Left renal pelvis (tissue), 4 donors: Measurements from ENCODE around the gene LYAR. TPM values are rescaled to one million over a fixed set of nuclear protein-coding genes. Genes with fewer than 3 reads are reported as not detected.
"Not testable (repeated sequence)": the region's sequence is repeated elsewhere in the genome, so short reads cannot be mapped to it uniquely, and the experiment has no call there.

ENCODE experiments used
- DNase-seq, 4 donors: peaks; one replicate each; pipeline ENCODE4 v3.0.0-alpha.2; 2013; ENCODE audit warnings: low read depth in 4 of 4, low spot score in 3 of 4
- polyA plus RNA-seq, 4 donors: library from polyadenylated mRNA; unstranded; fragments of 120-200 nt; gene quantifications; one replicate each; pipeline ENCODE4 v1.2.1, GENCODE V29; 2013; ENCODE audit not compliant: insufficient read length in 4 of 4

LYAR gene
- polyA plus RNA-seq, 4 donors, result 15.0 to 20.7 (median 20.3) TPM

- no peak for DNase-seq
Observed at GRCh38 chr4:4269331-4269731, 20.6 kb downstream of the LYAR start.

DNA sequence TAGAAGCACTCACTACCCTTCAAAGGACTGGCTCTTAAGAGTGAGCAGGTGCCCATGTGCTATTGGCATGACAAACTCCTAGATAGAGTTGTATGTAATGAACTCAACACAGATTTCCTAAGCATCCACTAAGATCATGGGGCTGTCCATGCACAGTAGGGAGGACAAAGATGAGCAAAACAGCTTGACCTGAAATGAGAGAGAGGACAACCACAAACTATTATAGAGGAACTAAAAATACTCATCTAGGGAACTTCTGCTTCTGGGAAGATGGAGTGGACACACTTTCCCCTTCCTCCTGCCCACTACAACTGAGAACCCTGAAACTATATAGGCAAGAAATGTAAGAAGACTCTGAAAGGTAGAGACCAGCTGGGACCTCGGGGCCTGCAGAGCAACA lies 21.2 kb downstream of the LYAR start:
- DNase-seq, result no peak

DNA sequence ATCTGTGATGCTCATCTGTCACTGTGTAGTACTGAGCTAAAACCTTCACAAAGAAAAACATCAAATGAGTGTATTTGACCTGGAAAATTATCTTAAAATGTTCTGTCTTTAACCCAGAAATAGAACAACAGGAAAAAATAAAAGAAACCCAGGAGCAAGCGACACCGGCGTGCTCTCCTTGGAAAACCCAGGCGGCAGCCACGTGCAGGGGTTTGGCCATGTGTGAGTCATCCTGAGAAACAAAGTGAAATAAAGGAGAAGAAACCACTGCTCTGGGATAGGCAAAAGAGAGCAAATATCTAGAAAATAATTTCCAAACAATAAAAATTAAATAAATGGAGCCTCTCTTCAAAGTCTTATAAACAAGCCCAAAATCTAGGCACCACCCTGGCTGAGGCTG lies 22.0 kb downstream of the LYAR start:
- no peak for DNase-seq

- no peak for DNase-seq
Observed at GRCh38 chr4:4260185-4260751, 29.7 kb downstream of the LYAR start.

DNA sequence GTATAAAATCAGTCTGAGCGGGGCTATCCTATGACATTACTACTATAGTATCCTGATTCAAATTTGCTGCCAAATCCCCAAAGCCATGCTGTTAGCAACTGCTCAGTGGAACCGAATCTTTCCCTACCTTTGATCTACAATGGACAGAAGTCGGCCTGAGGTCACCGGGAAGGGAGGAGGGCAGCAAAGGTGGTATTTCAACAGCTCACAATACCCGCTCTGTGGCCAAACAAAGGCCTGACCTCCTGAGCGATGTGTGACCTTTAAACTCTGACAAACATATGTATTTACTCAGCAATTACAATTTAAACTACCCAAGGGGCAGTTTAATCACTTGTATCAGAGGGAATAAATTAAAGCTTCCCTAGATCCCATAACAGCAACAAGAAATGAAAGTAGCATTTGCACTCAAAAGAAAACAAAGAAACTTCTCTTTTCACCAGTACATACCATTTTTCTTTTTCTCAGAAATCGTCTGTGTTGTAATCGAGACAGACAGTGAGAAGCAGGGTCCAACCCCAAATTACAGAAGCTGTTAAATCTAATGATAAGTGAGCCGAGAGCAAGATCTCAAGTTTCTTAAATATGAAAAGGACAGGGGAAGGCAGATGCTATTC lies 30.4 kb downstream of the LYAR start:
- no peak for DNase-seq

DNA sequence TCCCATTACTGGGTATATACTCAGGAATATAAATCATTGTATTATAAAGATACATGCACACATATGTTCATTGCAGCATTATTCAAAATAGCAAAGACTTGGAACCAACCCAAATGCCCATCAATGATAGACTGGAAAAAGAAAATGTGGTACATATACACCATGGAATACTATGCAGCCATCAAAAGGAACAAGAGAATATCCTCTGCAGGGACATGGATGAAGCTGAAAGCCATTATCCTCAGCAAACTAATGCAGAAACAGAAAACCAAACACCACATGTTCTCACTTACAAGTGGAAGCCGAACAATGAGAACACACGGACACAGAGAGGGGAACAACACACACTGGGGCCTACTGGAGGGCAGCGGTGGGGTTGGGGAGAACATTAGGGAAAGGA lies 32.2 kb downstream of the LYAR start:
- not testable (repeated sequence) for DNase-seq

DNA sequence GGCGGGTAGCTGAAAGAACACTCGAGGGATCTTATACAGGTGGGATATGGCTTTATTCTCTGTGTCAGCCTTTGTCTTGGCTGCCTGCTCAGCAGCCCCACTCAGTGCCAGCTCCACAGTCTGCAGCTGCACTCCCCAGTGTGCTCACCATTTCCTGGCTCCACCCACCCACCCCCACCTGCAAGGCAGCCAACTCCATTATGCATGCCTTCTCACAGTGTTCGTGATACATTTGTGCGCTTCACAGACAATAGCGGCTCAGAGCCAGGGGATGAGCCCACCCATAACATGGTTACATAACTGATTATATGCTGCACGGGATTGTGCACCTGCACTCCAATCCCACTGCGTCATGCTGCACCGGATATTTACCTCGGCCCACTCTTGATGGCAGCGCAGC lies 33.2 kb downstream of the LYAR start:
- DNase-seq, result no peak

GRCh38 chr4:4254666-4255065 lies 35.3 kb downstream of the LYAR start:
- DNase-seq, result no peak

DNA sequence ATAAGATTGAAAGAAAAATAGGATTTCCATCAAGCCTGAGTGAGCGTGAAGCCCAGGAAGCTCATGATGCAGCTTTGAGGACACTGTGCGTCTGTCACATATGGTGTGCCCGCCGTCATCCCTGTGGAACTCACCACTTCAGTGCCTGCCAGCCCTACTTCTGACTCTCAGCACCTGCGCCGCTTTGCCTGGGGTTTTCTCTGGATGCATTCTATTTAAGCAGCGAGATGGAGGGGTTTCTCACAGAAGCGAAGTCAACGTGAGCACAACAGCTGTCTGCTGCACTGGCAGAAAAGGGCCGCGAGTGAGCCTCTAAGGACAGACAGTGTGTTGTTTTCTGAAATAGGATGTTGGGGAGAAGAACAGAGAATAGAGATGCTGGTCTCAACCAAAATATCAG lies 35.8 kb downstream of the LYAR start:
- DNase-seq, result no peak

DNA sequence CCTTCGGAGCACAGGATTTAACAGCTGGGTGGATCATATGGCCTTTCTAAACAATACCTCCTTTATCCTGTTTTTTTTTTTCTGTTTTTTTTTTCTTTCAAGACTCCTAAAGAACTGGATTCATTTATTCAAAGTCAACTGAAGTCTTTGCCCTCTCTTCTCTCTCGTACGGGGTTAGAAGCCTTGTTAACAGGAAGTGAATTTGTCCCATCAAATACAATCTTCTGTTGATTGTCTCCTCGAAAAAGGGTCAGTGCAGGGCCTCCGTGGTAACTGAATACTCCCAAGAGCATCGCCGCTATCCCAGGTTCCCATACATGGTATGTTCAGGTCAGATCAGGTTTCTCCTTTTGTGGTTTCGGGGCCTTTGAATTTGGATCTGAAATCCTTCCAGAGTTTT lies 40.1 kb downstream of the LYAR start:
- DNase-seq, result no peak

DNA sequence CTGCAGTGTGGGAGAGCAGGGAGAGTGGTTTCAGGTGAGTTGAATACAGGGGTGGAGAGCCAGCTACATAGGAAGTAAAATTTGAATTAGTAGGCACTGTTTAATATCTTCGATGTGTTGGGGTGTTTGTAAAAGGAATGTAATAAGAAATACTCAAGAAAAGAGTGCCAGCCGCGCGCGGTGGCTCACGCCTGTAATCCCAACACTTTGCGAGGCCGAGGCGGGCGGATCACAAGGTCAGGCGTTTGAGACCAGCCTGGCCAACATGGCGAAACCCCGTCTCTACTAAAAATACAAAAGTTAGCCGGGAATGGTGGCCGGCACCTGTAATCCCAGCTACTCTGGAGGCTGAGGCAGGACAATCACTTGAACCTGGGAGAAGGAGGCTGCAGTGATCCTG lies 40.6 kb downstream of the LYAR start:
- not testable (repeated sequence) for DNase-seq

- DNase-seq, result no peak
Observed at GRCh38 chr4:4248885-4249203, 41.1 kb downstream of the LYAR start.

DNA sequence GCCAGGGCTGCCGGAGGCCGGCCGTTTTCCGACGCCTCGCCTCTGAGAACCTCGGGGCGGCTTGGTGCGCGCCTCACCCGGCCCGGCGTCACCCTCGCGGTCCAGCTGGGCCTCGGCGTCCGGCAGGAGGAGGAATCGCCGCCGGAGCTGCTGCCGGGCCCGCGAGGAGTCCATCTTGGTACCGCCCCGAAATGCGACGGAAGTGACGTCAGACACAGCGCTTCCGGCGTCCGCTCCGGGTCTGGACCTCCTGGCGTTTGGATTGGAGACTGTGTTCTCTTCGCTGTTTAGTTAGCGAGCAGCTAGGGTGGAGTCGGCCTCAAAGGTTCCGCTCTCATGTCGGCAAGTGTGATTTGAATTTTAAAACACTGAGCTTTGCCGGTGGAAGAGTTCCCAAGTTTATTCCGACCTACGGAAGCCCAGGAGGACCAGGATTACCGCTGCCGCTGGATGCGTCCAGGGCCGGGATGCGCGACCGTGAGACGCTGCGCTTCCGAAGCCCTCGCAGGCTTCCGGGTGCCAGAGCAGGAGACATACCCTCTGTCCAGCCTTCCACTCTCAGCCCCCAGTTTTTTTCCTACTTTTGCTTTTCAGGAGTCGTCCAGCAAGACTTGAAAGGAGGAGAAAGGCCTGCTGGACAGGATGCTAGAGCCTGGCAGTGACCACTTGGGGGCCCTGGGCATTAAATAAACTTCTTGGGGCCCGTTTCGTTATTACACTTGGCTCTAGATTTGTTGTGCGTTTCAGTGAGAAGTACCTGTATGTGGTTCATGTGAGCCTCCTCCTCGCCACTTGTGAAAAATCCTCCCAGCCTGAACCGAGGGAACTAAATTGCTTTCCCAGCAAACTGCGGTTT lies 41.7 kb downstream of the LYAR start, which contains the start of gene TMEM128:
TSS of gene TMEM128 (minus strand) at position 195 of the 856 bp plus-strand sequence. CDS start at position 174, 21 bp downstream.
- peak; percentile 92 to 94 (median 94) for DNase-seq

GRCh38 chr4:4247696-4248028 lies 42.3 kb downstream of the LYAR start:
- DNase-seq, result no peak

GRCh38 chr4:4245172-4245571 lies 44.8 kb downstream of the LYAR start:
- DNase-seq, result no peak

DNA sequence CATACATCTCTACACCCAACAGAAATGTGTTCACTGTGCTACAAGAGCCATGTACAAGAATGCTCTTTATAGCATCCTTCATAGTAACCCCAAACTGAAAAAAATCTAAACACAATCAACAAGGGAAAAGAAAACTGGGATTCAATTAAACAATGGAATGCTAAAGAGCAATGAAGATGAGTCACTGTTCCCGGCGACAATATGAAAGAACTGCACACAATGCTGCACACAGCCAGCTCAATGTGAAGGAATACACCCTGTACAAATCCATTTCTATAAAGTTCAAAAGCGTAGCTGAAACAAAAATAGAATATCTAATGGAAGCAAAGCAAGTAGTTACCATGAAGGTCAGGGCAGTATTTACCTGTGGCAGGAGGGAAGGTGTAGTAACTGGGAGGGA lies 50.4 kb downstream of the LYAR start:
- DNase-seq, result not testable (repeated sequence)

- DNase-seq, result no peak
Observed at GRCh38 chr4:4233610-4234009, 56.3 kb downstream of the LYAR start.

DNA sequence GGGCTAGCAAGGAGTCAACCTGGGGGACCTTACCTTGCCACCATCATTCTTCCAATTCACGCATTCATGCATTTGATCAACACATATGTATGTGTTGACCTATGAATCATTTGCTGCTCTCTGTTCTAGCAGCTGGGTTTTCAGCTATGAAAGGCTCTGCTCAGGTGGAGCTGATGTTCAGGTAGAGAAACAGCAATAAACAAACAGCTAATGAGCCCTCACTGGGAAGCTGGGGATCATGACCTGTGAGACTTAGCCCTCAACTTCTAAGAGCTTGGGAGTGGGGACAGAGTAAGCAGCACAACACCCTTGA lies 61.6 kb downstream of the LYAR start:
- DNase-seq, result no peak

DNA sequence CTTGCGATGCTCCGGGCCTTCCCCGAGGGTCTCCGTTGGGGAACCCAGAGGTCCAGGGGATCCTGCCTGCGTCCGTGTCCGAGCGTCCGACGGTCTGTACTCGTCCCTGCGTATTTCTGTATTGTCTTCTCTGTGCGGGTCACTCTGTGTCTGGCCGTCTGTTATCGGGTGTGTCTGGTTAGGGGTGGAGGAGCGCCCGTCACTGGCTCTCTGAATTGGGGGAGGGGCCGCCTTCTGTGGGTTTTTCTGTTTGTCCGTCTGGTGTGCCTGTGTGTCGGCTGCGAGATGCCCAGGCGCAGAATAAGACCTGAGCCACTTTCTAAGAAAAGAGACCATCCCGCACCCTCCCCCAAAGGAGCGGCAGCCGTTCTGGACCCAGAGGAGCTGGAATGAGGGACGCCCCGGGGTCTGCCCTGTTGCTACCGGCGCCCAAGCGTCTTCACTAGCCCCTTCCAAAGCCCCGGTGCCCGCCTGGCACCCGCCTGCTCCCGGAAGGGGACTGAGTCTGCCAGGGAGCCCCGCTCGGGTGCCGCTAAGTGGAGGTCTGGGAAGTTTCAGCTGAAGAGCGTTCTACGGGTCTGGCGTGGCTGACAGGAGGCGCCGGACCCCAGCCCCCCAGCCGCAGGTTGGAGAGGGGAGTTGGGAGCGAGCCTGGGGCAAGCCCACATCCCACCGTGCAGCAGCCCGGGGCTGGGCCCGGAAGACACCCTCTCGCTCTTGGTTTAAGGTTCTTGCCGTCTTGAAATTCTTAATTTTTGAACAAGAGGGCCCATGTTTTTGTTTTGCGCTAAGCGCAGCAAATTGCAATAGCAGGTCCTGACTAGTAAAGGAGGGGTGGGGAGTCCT lies 62.2 kb downstream of the LYAR start:
- DNase-seq, result no peak

- DNase-seq, result no peak
Observed at GRCh38 chr4:4226606-4227438, 63.1 kb downstream of the LYAR start, which contains the start of gene OTOP1. TSS of gene OTOP1 (minus strand) at chr4:4226929. CDS start at chr4:4226864, 65 bp downstream.
